GM06990 (cell line): ENCODE data around the gene CACNA2D3.
"Not testable (repeated sequence)": the region's sequence is repeated elsewhere in the genome, so short reads cannot be mapped to it uniquely, and the experiment has no call there.

Experiments
- DNase-seq: peaks from one replicate; pipeline ENCODE4 v3.0.0-alpha.2; 2011; ENCODE audit not compliant: insufficient read length; ENCODE audit errors: extremely low read depth
- H3K27me3 ChIP-seq: replicated peaks from 2 replicates; pipeline ENCODE4 v1.6.0; 2011; ENCODE audit warnings: low read length; ENCODE audit not compliant: control insufficient read depth, insufficient read depth
- H3K36me3 ChIP-seq: 2 replicates; pipeline ENCODE4 v1.5.1; 2011; ENCODE audit warnings: low read length; ENCODE audit not compliant: control insufficient read depth, insufficient read depth
- H3K4me3 ChIP-seq: replicated peaks from 2 replicates; pipeline ENCODE4 v1.5.1; 2011; ENCODE audit warnings: low read depth, mild to moderate bottlenecking, control low read depth, low read length
- TF ChIP-seq, protein P1 (sequence below): IDR thresholded peaks from 2 replicates; pipeline ENCODE4 v1.5.1; 2011; ENCODE audit warnings: low read length, control low read depth, mild to moderate bottlenecking, inconsistent platforms; ENCODE audit not compliant: insufficient read depth, poor library complexity, severe bottlenecking

Gene CACNA2D3

DNA sequence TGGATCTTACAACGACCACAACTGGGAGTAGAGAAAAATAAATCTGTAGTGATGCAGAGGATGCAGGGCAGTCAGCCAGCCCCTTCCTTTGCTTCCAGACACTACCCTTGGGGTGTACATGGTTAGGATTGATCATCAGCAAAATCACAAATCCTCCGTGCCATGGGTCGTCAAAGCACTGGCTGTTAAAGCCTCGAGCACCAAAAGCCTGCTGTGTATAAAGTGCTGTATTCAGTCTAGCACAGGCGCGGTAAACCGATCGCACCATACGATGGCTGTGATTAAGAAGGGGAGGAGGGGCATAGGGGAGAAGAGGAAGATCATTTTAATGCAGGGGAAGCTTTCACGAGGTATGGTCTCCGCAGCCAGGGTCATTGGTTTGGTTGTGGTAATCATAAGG, 500.3 kb downstream of the CACNA2D3 start:
- H3K27me3 ChIP-seq, result no peaks in the 10 kb centered on the region
- TF ChIP-seq, protein P1, sequence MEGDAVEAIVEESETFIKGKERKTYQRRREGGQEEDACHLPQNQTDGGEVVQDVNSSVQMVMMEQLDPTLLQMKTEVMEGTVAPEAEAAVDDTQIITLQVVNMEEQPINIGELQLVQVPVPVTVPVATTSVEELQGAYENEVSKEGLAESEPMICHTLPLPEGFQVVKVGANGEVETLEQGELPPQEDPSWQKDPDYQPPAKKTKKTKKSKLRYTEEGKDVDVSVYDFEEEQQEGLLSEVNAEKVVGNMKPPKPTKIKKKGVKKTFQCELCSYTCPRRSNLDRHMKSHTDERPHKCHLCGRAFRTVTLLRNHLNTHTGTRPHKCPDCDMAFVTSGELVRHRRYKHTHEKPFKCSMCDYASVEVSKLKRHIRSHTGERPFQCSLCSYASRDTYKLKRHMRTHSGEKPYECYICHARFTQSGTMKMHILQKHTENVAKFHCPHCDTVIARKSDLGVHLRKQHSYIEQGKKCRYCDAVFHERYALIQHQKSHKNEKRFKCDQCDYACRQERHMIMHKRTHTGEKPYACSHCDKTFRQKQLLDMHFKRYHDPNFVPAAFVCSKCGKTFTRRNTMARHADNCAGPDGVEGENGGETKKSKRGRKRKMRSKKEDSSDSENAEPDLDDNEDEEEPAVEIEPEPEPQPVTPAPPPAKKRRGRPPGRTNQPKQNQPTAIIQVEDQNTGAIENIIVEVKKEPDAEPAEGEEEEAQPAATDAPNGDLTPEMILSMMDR, result no peak
- no peak overlapping the region for H3K4me3 ChIP-seq
- no peak for DNase-seq
- H3K36me3 ChIP-seq, result no peaks in the 10 kb centered on the region

DNA sequence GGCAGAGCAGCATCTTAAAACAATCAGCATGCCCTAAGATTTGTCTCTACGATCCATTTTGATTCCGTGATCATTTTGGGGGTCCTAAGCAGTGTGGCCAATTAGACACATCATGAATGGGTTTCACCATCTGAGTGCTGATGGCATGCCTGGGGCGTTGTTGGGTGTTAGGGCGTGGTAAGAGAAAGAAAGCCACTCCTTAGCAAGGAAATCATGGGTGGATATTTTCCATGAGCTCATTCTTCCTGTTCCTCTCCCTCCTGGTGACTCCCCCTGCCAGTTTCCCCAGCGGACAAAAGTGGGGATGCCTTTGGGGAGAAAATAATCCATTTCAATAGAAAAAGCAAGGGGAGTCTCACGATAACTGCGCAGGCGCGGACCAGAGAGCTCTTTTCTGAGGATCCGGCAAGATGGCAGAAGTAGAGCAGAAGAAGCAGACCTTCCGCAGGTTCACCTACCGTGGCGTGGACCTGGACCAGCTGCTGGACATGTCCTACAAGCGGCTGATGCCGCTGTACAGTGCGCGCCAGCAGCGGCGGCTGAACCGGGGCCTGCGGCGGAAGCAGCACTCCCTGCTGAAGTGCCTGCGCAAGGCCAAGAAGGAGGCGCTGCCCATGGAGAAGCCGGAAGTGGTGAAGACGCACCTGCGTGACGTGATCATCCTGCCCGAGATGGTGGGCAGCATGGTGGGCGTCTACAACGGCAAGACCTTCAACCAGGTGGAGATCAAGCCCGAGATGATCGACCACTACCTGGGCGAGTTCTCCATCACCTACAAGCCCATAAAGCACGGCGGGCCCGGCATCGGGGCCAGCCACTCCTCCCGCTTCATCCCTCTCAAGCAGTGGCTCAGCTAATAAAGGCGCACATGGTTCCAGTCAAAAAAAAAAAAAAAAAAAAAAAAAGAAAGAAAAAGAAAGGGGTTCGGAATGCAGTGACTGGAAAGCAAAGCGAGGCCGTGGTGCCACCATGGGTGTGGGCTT, 503.7 kb downstream of the CACNA2D3 start:
- Histone ChIP-seq H3K4me3 (no peak overlapping the region), H3K36me3 (no peaks in the 10 kb centered on the region), H3K27me3 (no peaks in the 10 kb centered on the region; the same call in 1 of the 2 replicates)
- TF ChIP-seq, protein P1, result no peak
- DNase-seq, result no peak

DNA sequence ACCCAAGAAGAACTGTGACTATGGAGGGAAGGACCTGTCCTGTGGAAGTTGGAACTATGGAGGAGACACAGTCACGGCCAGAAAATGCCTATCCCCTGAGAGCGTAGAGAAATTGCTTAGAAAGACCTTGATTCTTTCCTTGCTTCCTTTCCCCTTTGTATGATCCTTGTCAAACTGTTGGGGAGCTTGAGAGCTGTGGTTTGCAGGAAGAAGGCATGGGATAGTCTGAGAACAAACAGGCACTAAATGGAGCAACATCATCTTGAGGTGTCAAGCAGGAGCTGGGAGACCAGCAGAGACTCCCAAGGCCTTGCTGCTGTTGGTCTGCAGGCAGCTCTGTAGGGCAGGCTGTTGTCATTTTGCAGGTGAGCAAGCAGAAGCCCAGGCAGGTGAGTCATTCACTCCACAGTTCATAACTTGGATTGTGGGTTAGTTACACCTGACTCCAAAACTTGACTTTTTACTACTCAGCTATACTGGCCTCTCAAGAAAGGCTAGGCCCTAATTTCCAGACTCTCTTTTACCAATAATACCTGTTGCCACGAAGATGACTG, 506.6 kb downstream of the CACNA2D3 start:
- Histone ChIP-seq H3K27me3 (no peaks in the 10 kb centered on the region; the same call in 1 of the 2 replicates), H3K4me3 (no peak overlapping the region), H3K36me3 (no peaks in the 10 kb centered on the region)
- TF ChIP-seq, protein P1, result no peak
- DNase-seq, result no peak

DNA sequence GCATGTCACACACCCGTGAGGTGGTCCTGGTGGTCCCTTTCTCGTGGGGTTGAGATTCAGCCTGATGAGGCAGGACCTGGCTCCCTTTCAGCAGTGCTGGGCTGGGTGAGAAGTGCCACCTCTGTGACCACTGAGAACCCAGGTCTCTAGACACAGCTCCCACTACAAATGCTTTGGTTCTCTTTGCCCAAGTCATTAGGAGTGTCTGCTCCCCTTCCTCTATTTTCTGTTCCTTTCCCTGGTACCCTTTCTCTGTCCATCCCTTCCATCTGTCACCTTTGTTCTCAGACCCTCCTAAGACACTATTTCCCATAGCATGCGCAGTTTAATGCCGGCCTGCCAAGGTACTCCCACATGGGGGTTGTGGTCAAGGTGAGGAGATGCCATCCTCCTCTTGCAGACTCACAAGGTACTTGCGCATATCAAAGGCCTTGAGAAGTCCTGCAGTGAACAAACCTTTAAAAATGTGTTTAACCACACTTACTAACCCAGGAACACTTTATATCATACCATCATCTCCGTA, 507.8 kb downstream of the CACNA2D3 start:
- Histone ChIP-seq H3K27me3 (no peaks in the 10 kb centered on the region; the same call in 1 of the 2 replicates), H3K36me3 (no peaks in the 10 kb centered on the region), H3K4me3 (no peak overlapping the region)
- TF ChIP-seq, protein P1, result no peak
- DNase-seq, result no peak

DNA sequence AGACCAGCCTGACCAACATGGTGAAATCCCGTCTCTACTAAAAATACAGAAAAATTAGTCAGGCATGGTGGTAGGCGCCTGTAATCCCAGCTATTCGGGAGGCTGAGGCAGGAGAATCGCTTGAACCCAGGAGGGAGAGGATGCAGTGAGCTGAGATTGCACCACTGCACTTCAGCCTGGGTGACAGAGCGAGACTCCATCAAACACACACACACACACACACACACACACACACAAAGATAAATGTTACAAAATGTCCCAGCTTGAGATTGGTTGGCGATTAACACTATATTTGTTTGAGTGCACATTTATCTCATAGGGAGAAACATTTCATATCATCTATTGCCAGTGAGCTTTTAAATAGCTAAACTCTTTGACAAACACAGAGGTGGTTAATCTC, 508.6 kb downstream of the CACNA2D3 start:
- H3K4me3 ChIP-seq, DNase-seq, H3K27me3 ChIP-seq, H3K36me3 ChIP-seq: not testable (repeated sequence)
